Stimulated activated CD4-positive, alpha-beta T cell treated with anti-CD3 and anti-CD28 coated beads, Interleukin-15, amount 100 ng/mL, for 48 hours (primary cell): ENCODE measurements around the gene UBE2O.

ENCODE experiments used
- DNase-seq, 2 donors: peaks; one replicate each; pipeline ENCODE4 v3.0.0-alpha.2; 2020; ENCODE audit warnings: low read depth in 2 of 2

UBE2O gene

DNA sequence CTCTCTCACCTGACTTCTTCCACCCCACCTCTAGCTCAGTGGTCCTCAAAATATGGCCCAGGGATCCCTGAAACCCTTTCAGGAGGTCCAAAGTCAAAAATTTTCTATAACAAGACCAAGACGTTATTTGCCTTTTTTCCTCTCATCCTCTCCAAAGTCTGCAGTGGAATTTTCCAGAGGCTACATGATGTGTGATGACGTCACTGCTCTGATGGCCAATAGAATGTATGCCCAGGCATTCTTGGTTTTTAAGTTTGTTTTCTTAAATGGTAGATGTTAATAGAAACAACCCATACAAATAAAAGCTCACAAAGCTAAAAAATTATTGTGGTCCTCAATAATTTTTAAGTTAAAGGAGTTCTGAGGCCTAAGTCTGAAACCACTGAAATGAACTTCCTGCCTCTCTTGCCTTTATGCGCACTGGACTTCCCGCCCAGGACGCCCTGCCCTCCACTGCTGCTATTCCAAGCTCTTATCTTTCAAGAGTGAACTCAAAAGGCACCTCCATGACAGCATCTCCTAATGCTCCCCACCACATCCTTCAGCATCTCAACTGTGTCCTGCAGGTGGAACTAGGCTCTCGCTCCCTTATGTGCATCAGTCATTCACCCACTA lies 13.5 kb downstream of the UBE2O start:
- DNase-seq = no peak

DNA sequence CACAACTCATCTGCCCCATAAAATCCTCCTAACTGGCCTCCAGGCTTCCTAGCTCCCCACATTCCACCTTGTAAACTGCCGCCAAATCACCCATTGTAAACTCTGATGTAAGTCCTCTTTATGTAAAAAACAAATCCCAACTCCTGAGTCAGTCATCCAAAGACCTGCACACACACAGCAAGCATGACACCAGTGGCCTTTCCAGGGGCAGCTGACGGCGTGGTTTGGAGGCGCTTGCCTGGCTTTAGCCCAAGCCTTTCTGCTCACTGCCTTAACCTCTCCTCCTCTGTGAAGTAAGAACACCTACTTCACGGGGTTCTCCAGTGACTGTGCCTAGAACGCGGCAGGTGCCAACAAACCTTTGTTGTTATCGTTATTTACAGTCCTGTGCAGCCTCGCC lies 14.0 kb downstream of the UBE2O start:
- no peak for DNase-seq

DNA sequence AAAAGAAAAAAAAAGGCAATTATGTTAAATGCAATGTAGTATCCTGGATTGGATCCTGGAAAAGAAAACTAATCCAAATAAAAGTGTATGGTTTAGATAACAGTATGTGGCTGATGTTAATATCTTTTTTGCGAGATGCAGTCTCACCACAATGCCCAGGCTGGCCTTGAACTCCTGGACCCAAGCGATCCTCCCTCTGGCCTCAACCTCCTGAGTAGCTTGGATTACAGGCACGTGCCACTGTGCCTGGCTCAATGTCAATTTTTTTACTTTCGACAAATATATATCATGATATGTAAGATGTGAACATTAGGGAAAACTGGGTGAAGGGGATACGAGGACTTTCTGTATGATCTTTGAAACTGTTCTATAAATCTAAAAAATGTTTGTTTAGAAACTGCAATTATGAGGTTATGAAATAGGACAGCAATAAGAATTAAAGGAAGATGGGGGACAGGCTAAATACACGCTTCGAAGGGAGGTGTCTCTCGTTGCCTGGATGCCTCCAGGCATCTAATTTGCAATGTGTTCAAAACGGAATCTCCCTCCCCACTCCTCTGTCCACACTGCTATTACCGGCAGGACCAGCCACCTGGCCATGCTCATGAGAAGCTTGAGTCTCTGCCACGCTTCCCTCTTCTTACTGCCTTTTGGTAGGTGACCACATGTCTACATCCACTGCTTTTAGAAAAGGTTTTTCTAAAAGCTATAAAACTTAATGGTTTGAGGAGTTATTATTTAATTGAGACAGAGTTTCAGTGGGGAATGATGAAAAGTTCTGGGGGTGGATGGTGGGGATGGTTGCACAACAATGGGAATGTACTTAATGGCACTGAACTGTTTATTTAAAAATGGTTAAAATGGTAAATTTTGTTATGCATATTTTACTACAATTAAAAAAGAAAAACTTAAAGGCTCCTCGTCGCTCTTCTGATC lies 15.2 kb downstream of the UBE2O start:
- no peak for DNase-seq

DNA sequence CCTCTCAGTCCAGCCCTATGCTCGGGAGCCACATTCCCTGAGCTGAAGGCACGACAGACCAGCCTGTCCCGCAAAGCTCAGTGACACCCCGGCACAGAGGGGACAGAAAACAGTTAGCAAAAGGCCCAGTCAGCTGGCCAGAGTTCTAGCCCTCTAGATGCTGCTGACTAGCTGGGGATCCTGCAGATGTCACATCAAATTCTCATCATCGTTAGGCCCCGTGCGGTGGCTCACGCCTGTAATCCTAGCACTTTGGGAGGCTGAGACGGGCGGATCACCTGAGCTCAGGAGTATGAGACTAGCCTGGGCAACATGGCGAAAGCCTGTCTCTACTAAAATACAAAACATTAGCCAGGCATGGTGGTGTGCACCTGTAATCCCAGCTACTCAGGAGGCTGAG lies 17.2 kb downstream of the UBE2O start:
- no peak for DNase-seq

DNA sequence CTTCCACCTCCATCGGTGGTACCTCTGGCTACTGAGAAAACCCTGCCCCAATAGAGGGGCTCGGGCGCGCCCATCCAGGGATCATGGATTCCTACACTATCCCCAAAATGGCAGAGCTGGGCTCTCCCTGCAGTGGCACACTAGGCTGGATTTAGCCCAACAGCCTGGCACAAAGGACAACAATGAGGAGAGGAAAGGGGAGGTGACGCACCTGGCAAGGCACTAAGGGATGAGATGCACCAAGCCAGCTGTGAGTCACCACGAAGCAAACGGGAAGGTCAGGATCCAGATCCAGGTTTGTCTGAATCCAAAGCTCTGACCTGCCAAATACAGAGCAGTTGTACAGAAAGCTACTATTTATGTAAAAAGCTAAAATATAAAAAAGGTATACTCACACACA lies 18.1 kb downstream of the UBE2O start:
- no peak for DNase-seq

DNA sequence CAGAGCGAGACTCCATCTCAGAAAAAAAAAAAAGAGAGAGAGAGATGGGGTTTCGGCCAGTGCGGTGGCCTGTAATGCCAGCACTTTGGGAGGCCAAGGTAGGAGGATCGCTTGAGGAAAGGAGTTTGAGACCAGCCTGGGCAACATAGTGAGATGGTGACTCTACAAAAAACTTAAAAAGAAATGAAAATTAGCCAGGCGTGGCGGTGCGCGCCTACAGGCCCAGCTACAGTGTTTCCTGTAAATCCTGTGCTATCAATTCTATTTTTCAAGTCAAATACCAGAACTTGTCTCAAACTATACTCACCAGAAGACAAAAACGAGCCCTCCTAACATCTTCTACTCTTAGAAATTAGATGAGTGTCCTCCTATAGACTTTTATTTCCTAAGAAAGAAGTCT lies 19.3 kb downstream of the UBE2O start:
- no peak for DNase-seq

DNA sequence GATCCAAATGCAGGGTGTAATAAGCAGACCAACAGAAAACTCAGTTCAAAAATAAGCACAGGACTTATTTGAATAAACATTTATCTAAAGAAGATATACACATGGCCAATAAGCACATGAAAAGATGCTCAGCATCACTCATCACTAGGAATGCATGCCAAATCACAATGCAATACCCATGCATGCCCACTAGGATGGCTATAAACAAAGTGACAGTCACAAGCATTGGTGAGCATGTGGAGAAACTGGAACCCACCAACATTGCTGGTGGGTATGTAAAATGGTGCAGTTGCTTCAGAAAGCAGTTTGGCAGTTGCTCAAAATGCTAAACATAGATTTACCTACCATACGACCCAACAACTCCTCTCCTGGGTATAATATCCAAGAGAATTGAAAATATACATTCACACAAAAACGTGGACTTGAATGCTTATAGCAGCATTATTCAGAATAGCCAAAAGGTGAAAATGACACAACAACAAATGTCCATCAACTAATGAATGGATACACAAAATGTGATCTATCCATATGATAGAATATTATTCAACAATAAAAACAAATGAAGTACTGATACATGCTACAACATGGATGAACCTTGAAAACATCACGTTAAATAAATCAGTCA lies 20.1 kb downstream of the UBE2O start:
- no peak for DNase-seq

DNA sequence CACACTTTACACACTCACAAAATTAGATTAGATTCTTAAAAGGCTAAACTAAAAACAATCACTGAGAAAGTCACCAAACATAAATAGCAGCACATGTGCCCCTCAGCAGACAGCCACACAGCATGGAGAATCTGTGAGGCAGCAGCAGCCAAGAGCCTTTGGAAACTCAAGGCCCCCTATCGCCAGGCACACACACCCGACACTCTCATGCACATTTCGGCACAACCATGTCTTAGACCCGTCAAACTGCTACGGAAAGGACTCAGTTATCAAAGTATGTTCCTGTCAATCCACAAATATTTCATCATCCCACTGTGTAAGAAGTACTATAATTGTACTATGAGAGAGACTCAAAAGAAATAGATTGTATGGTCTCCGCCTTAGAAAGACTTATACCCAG lies 20.9 kb downstream of the UBE2O start:
- DNase-seq = no peak

DNA sequence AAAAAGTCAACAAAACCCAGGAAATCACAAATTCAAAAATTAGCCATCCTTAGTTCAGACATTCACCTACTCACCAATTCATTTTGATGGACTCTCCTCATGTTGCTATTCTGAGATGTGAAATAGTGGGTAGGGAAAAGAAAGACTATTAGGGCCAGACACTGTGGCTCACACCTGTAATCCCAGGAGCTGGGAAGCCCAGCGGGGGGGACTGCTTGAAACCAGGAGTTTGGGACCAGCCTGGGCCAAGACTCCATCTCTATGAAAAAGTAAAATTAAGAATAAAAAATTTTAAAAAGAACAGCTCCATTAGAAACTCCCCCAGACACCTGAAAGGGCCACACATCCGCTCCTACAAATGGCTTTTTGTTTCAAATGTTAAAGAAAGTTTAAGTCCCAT lies 21.4 kb downstream of the UBE2O start:
- no peak for DNase-seq

DNA sequence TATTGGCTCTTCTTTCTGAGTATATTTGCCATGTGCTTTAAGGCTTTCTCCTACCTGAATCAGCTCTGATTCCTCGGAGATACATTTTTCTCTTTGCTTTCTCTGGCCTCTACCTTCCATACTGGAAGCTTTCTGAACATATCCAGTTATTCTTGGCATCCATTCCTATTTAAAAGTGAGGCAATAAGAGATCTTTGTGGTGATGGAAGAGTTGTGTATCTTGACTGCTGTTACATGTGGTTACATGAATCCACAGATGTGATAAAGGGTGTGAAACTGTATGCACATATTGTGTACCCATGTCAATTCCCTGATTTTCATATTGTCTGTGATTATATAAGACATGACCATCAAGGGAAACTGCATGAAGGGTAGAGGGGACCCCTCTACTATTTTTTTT lies 24.4 kb downstream of the UBE2O start:
- no peak for DNase-seq

DNA sequence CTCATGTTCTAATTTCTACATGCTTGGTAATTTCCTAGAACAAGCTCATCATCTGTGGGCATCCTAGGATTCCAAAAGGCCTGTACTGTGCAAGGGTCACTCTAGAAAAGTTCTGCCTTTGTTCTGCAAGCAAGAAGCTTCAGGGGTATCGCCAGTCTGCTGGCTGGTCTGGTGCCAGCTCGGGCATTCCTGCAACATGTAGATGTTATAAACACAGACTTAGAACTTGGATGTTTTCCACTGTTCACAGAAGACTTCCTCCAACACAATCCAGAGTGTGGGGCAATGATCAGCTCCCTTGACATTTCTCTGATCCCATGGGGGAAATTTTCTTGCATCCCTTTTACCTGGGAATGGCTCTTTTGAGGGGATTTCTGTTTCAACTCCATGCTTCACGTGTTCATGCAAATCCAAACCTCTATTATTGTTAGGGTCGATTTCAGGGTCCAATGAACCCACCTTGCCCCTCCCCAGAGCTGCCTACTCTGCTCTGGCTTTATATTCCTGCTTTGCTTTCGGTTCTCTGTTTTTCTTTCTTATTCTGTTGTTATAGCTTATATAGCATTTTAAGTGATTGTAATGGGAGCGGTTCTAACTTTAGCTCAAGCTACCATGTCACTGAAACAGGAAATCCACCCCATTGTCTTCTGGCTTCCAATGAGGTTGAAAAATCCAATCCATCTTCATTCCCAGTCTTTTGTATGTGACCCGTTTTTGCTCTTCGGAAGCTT lies 25.3 kb downstream of the UBE2O start:
- DNase-seq = no peak

DNA sequence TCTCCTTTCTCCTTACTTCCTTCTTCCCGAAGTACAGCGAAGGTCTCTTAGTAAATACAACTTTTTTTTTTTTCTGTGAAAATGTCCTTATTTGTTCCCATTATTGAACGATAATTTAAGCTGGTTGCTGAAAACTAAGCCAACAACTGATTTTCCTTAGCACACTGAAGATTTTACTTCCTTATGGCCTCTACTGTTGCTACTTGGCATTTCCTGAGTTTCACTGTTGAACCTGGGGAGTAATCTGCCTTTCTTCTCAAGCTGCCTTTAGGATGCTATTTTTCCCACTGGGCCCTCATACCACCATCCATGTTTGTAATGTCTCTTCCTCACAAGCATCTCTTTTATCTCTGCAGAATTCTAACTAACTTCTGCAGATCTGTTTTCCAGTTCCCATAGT lies 26.1 kb downstream of the UBE2O start:
- no peak for DNase-seq

DNA sequence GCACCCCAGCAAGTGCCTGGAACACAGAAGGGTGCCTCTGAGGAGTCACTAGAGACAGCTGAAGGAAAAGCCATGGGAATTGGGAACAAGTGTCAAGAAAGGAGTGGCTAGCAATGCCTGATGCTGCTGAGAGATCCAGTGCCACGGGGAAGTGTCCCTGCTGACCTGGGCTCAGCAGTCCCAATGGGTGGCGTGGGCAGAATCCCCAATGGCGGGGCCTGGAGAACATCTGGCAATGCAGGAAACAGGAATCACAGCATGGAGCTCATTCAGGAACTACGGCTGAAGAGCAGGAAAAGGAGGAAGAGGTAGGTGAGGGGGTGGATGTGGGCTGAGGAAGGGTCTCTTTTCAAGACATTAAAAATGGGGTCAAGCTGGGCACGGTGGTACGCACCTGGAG lies 30.1 kb downstream of the UBE2O start:
- no peak for DNase-seq

DNA sequence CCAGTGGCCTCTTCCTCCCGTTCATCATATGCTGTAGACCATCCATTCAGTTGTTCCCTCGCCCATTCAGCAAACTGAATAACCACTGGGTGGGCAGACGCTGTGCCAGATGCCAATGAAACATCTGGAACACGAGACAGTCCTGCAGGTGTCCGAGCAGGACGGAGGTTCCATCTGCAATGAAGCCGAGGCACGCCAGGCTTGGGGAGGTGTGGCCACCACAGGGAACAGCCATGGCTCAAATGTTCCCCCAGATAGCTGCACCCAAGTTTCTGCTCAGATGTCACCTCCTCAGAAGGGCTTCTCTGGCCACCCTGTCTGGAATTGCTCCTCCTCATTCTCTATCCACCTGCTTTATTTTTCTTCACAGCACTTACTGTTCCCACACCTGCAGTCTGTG lies 30.5 kb downstream of the UBE2O start:
- DNase-seq = no peak

DNA sequence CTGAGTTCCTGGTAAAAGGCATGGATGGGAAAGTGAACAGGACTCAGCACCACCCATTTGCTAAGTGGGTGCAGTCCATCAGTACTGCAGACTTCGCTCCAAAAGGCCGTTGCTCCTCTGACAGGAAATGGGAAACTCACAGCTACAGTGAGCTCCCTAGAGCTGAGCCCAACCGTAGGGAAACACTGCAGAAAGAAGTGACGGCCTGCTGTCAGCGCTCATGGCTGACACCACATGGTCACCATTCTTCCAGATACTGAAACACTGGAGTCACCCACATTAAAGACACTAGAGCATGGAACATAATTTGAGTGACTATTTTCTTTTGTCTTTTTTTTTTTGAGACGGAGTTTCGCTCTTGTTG lies 31.9 kb downstream of the UBE2O start:
- no peak for DNase-seq

DNA sequence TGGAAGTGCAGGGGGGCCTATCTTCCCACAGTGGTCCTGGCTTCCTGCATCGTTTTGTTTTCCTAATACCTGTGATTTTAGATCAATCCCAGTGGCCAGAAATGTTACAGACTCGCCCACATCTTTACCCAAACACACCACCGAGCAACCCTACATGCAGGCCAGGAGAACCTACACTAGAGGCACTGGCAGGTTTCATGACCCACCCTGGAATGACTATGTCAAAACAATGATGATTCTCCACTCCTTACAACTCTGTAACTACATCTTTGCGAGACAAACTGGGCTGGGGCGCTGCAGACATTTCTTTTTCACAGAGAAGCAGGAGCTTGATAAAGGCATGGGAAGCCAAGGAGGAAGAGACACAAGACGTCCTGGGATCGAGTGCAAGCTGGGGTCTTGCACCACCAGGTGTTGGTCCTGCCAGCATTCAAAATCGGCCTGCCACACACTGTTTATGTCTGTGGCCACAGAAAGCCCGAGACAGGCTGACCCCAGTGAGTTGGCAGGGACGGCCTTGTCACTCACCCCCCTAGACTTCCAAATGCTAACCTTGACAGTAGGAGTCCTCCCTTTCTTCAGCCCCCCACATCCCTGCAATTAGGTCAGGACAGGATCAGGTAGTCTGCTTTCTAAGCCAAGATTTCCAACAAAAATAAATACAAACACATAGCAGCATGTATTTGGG lies 32.5 kb downstream of the UBE2O start:
- no peak for DNase-seq

DNA sequence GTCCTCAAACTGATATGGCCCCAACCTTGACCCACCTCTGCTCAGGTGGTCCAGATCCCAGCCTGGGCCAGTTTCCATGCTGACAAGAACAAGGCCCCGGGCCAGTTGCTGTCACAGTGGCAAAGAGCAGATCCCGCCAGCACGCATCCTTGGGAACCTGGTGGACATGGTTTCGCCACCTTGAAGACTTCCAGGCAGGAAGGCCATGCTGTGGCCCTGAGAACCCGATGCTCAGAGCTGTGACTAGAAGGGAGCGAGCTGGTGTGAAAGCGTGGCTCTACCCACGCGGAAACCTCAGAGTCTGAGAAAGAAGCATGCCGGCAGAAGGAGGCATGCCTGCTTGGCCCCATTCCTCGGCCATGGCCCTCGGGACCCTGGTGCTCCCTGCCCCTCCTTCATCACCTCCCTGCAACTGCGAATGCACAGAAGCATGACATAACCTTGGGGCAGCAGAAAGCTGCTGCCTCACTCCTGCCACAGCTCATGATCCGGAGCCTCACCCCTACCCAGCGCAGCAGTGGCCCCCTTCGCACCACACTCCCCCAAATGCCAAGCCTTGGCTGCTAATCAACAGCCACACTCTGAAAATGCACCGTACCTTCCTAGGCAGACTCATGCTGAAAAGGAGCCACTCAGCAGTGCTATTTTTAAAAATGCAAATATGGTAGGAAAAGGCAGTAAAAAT lies 33.2 kb downstream of the UBE2O start:
- DNase-seq = no peak

DNA sequence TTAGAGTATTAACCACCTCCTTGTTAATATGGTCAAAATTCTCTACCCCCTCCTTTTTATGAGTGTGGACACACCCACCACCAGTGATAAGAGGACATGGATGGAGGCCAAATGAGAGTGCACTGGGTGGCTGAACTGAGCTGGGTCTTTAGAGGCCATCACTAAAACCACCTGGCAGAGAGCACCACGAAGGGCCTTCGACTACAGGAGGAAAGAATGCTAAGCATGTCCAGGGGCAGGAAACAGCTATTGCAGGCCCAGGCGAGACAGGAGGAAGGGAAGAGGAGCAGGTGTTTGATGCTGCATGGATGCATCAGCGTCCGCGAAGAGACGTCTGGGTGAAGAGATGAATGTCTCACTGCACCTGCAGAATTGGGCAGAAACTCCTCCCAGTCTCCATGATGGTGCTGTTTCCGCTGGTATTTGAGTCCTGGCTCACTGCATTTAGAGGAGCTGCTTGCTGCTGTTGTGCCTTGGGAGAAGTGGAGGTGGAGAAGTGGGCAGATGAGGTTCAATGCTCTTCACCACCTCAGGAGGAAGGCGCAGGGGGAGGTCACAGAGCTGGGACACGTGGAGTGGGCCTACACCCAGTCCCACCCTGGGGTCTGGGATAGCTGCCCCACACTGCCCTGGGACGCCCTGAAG lies 35.3 kb downstream of the UBE2O start:
- DNase-seq = no peak

DNA sequence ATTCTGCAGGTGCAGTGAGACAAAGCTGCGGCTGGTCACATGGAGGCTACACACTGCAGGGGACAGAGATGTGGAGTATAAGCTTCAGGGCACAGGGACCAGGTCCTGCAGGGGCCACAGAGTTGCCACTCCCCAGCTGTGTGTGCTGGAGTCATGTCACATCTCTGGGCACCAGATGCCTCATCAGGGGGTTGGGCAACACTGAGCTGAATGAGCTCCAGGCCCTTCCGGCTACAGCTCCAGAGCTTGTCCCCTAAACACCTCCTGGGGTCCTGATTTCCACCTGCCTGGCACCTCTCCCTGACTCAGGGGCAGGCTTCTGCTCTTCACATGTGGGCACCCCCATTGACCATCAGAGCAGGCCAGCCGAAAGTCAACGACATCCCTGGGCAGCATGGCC lies 36.1 kb downstream of the UBE2O start:
- no peak for DNase-seq

DNA sequence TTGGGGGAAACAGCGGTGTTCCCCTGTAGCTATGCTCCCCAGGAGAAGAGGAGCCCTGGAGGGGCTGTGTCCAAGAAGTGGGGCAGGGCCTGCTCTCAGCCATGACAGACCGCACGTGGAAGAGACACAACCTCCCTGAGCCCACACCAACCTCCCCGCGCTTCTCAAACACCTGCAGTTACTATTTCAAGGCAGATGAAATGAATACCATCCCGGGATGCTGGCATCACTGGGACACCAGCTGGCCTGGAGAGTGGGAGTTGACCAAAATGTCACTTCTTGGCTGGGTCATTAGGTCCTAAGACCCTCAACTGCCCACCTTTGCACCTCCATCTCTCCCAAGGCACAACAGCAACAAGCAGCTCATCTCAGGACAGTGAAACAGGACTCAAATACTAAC lies 36.5 kb downstream of the UBE2O start:
- DNase-seq = no peak

DNA sequence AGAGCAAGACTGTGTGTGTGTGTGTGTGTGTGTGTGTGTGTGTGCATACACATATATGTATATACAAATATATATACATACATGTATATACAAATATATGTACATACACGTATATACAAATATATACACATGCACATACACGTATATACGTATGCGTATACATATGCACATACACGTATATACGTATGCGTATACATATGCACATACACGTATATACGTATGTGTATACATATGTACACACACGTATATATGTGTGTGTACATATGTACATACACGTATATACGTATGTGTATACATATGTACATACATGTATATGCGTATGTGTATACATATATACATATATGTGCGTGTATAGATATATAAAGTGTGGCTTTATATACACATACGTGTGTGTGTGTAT lies 37.2 kb downstream of the UBE2O start:
- DNase-seq = no peak
